Mucosa of stomach (tissue), 1 donor: ENCODE data around the gene GALNT7.

ENCODE experiments used
- H3K27me3 ChIP-seq: one replicate; pipeline ENCODE4 v1.7.0; 2013; ENCODE audit warnings: mild to moderate bottlenecking, low read length; ENCODE audit not compliant: control insufficient read depth, insufficient read depth
- H3K36me3 ChIP-seq: one replicate; pipeline ENCODE4 v1.7.0; 2013; ENCODE audit warnings: low read length; ENCODE audit not compliant: control insufficient read depth, insufficient read depth
- H3K4me1 ChIP-seq: one replicate; pipeline ENCODE4 v1.7.0; 2013; ENCODE audit warnings: mild to moderate bottlenecking, low read length; ENCODE audit not compliant: control insufficient read depth, insufficient read depth
- H3K4me3 ChIP-seq: one replicate; pipeline ENCODE4 v1.7.0; 2013; ENCODE audit warnings: low read length
- H3K9ac ChIP-seq: one replicate; pipeline ENCODE4 v1.7.0; 2013; ENCODE audit warnings: mild to moderate bottlenecking, low read length, moderate library complexity
- H3K9me3 ChIP-seq: one replicate; pipeline ENCODE4 v1.7.0; 2013; ENCODE audit warnings: mild to moderate bottlenecking, low read length, moderate library complexity; ENCODE audit not compliant: control insufficient read depth
- donor health status: Pancreatic carcinoma.

GALNT7 gene

DNA sequence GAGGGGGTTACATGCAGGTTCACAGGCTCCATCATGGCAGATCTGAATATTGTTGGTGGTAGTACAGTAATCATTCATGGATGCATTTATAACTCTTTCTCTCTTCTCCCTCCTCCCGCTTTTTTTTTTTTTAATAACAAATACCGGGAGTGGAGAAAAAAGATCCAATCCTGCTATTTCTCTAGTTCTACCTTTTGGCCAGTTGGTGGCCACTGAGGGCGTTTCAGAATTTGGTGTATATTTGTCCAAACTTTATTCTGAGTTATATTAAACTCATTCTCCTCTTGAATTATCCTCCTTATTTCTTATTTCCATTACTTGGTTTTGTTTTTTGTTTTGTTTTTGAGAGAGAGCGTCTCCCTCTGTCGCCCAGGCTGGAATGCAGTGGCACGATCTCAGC, 90.7 kb downstream of the GALNT7 start:
- H3K9ac ChIP-seq, result no peak overlapping the region
- H3K27me3 ChIP-seq, result no peaks in the 10 kb centered on the region
- no peaks in the 10 kb centered on the region for H3K9me3 ChIP-seq
- peaks cover 5% of the 10 kb centered on the region for H3K4me1 ChIP-seq
- no peaks in the 10 kb centered on the region for H3K36me3 ChIP-seq
- no peak overlapping the region for H3K4me3 ChIP-seq

DNA sequence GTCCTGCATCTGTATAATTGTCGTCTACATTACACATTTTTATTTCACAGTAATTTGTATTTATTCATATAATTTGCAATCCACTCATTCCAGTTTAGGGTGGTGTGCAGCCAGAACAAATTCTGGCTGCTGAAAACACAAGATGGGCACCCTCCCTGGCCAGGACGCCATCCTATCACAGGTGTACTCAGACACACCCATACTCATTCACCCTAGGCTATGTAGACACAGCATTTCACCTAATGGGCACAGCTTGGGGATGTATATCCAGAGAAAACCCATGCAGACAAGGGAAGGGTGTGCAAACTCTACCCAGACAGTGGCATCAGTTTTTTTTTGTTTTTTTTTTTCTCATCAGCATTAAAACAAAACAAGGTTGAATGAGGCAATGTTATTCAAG, 92.4 kb downstream of the GALNT7 start:
- Histone ChIP-seq H3K36me3 (no peaks in the 10 kb centered on the region), H3K4me1 (peaks cover 12% of the 10 kb centered on the region), H3K9me3 (no peaks in the 10 kb centered on the region), H3K4me3 (no peak overlapping the region), H3K27me3 (no peaks in the 10 kb centered on the region), H3K9ac (no peak overlapping the region)

DNA sequence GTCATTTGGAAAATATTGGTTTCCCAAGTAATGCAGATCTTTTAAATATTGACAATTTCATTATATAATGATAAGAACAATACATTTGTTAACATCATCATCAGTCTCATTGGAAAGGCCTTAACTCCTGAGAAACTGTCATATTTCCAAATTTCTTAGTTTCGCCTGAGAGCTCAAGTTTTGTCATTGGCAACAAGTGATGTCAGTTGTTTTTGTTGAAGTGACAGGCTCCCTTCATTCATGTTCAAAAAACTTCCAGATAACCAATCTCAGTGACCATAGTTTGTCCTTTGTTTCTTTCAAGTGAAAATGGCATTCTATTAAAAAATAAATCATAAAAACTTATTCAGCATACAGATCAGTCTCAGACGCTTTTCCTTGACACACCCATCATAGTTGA, 93.8 kb downstream of the GALNT7 start:
- no peaks in the 10 kb centered on the region for H3K27me3 ChIP-seq
- no peak overlapping the region for H3K4me3 ChIP-seq
- H3K36me3 ChIP-seq, result no peaks in the 10 kb centered on the region

DNA sequence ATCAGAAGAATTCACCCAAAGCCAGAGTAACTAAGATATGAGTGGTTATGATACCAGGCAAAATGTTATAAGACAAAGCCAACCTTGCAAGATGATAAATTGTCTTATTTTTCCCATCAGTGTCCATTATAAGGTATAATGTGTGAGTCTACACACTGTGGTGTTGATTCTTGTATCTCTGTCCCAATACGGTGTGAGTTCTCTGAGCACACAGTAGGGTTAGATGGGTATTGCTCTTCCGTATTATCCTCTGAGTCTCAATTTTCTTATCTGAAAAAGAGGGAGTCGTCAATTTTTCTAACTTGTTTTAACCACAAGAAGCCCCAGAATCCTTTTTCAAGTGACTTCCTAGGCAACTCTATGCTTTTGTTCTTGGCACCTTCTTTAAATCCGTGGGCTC, 95.6 kb downstream of the GALNT7 start:
- Histone ChIP-seq H3K36me3 (no peaks in the 10 kb centered on the region), H3K4me3 (no peak overlapping the region), H3K9me3 (no peaks in the 10 kb centered on the region), H3K4me1 (peaks cover 12% of the 10 kb centered on the region), H3K9ac (no peak overlapping the region), H3K27me3 (no peaks in the 10 kb centered on the region)

More for the DNA sequence above, 93.8 kb downstream of the GALNT7 start:
- peaks cover 12% of the 10 kb centered on the region for H3K4me1 ChIP-seq
- no peaks in the 10 kb centered on the region for H3K9me3 ChIP-seq
- no peak overlapping the region for H3K9ac ChIP-seq

DNA sequence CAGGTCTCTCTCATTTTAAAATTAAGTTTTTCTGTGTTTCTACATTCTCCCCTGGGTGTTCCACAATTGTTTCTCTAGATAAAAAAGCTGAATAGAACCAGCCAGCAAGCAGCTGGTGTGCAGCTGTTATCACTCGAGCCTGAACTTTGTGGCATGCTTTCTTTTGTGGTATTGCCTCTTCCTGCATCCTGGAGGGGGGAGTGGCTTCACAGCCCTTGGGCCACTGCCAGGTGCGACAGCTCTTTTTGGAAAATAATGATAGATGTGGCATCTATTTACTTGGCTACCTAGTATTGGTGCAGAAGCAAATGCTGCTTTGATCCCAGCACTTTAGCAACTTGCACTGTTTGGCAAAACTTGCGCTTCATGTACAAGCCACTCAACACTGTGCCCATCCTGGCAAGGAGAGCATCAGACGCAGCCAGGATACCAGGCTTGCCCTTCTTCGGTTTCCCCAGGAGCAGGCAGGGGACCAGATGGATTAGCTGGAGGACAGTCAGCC, 96.1 kb downstream of the GALNT7 start:
- Histone ChIP-seq H3K4me3 (no peak overlapping the region), H3K36me3 (no peaks in the 10 kb centered on the region), H3K4me1 (peaks cover 12% of the 10 kb centered on the region), H3K9ac (no peak overlapping the region), H3K27me3 (no peaks in the 10 kb centered on the region), H3K9me3 (no peaks in the 10 kb centered on the region)

DNA sequence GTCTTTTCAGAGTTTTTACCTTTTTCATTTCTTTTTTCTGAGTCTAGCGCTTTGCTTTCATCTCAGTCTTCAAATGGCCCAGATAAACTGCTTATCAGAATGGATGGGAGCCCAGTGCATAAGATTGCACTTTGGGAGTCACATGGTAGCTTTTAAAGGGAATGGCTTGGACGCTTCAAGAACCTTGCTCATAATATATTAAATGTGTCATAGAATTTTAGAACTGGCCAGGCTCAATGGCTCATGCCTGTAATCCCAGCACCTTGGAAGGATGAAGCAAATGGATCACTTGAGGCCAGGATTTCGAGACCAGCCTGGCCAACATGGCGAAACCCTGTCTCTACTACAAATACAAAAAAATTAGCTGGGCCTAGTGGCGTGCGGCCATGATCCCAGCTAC, 97.1 kb downstream of the GALNT7 start:
- Histone ChIP-seq H3K36me3 (no peaks in the 10 kb centered on the region), H3K4me1 (peaks cover 12% of the 10 kb centered on the region), H3K9me3 (no peaks in the 10 kb centered on the region), H3K9ac (no peak overlapping the region), H3K27me3 (no peaks in the 10 kb centered on the region), H3K4me3 (no peak overlapping the region)

DNA sequence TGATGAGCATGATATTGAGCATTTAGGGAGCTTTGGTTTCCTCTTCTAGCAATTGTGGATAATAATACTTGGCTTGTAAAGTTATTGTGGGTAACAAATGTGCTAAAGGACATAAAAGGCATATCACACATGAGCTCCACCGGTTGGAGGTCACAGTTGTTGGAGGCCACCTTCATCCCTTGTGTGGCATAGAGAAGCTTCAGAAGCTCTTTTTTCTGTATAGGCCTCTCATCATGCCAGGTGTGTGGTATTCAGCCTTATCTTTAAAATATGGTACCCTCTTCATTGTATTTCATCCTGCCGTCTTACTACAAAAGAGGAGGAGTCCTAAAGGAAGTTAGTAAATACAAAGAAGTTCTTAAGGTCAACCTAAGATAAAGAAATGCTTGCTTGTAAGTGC, 99.1 kb downstream of the GALNT7 start:
- Histone ChIP-seq H3K27me3 (no peaks in the 10 kb centered on the region), H3K9me3 (no peaks in the 10 kb centered on the region), H3K9ac (no peak overlapping the region), H3K36me3 (no peaks in the 10 kb centered on the region), H3K4me3 (no peak overlapping the region), H3K4me1 (peaks cover 12% of the 10 kb centered on the region)

DNA sequence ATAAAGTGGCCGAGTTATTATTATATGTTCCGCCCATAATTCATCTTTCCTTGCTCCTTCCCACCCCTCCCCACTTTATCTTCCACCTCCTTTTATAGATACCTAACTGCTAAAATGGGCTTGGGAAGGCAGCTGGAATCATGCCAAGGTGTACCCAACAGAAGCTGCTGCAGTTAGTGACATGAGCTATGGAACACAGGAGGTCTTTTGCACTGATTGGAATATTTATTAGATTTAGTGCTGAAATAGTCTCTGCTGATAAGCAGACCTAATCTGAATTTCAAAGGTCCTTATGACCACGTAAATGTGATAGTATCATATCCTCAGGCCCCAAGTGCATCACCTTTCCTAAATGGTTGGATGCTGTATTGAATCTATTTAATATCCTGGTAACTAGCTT, 100.7 kb downstream of the GALNT7 start:
- peaks cover 15% of the 10 kb centered on the region for H3K4me1 ChIP-seq
- no peaks in the 10 kb centered on the region for H3K9me3 ChIP-seq
- H3K27me3 ChIP-seq, result no peaks in the 10 kb centered on the region
- H3K36me3 ChIP-seq, result no peaks in the 10 kb centered on the region
- no peak overlapping the region for H3K4me3 ChIP-seq
- no peak overlapping the region for H3K9ac ChIP-seq

DNA sequence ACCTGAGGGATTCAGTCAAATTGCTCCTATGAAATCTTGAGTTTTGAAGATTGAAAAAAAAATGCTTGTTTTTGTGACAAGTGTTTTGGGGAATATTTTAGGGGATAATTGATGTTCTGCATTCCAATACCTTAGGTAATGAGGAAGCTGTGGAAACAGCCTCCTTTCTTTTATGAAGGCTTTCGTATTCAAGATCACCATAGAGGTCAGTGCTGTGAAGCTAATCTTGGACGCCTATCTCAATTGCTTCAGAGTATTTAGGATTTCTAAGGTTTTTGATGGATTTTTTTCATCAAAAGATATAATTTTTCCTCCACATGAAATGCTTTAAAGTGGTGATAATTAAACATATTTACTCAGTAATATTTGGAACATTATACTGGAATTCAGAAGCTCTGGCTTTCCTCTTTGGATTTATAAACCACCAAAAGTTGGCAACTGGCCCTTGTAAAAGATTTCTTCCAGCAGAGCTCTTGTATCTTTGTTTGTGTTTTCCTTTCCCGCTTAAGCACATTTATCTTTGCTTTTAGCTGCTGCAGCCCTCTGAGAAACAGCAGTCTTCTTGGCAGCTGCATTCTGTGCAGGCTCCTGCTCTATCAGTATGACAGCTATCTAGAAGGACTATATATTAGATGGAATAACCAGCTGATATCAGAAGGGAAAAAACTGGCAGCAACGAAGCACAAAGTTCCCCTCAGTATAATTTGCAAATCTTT, 101.9 kb downstream of the GALNT7 start:
- no peak overlapping the region for H3K9ac ChIP-seq
- peaks cover 7% of the 10 kb centered on the region for H3K4me1 ChIP-seq
- H3K9me3 ChIP-seq, result no peaks in the 10 kb centered on the region
- H3K4me3 ChIP-seq, result no peak overlapping the region
- H3K36me3 ChIP-seq, result peaks cover 7% of the 10 kb centered on the region
- H3K27me3 ChIP-seq, result no peaks in the 10 kb centered on the region

DNA sequence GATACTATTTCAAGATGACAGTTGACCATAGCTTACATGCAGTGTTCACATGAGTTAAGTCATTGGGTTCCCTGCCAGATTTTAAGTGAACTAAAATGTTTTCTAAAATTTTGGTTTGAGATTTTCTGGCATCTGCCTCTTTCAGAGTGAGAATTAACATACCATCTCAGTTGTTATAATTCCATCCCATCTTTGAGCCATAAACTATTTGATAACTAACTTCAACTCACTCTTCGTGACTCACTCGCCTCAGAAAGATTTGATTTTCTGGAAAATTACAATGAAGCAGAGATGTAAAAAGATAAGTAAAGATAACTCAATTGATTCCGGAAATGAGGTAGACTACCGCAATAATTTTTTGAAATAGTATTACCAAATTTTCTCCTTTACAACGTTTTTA, 103.7 kb downstream of the GALNT7 start:
- H3K36me3 ChIP-seq, result peaks cover 7% of the 10 kb centered on the region
- no peak overlapping the region for H3K9ac ChIP-seq
- H3K9me3 ChIP-seq, result no peaks in the 10 kb centered on the region
- H3K27me3 ChIP-seq, result no peaks in the 10 kb centered on the region
- H3K4me3 ChIP-seq, result no peak overlapping the region
- peaks cover 7% of the 10 kb centered on the region for H3K4me1 ChIP-seq

DNA sequence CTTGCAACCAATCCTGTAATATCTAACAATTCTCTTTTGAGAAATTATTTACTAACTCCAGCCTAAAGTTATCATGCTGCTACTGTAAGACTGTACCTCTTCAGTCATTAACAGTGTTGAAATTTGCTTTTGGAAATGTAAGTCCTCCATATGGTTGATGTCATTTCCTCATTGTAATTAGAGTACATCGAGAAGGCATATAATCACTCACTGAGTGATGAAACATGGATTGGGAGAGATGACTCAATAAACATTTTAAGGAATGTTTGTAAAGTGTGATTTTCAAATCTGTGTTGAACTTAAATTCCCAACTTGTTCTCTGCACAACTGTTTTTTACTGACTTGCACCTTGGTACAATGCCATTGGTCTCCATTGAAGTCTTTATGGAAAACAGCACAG, 104.4 kb downstream of the GALNT7 start:
- Histone ChIP-seq H3K9ac (no peak overlapping the region), H3K9me3 (no peaks in the 10 kb centered on the region), H3K4me1 (peaks cover 7% of the 10 kb centered on the region), H3K27me3 (no peaks in the 10 kb centered on the region), H3K36me3 (peaks cover 7% of the 10 kb centered on the region), H3K4me3 (no peak overlapping the region)

DNA sequence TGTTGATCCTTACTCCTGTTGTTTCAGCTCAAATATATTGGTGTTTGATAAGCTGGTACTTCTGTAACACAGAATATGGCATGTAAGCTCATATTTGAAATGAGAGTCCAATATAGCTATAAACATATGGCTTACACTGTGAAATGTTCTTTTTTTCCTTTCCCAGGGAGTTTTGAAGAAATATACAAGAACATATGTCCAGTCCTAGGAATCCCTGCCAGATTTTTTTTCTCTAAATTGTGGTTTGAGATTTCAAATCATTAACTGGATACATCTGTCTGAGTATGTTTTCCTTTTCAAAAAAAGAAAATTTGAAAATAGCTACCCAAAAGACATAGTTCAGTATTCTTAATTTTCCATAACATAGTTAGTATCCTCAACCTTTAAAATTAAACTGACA, 105.3 kb downstream of the GALNT7 start:
- H3K4me1 ChIP-seq, result peaks cover 7% of the 10 kb centered on the region
- H3K4me3 ChIP-seq, result no peak overlapping the region
- peaks cover 7% of the 10 kb centered on the region for H3K36me3 ChIP-seq
- H3K9me3 ChIP-seq, result no peaks in the 10 kb centered on the region
- H3K27me3 ChIP-seq, result no peaks in the 10 kb centered on the region
- H3K9ac ChIP-seq, result no peak overlapping the region

DNA sequence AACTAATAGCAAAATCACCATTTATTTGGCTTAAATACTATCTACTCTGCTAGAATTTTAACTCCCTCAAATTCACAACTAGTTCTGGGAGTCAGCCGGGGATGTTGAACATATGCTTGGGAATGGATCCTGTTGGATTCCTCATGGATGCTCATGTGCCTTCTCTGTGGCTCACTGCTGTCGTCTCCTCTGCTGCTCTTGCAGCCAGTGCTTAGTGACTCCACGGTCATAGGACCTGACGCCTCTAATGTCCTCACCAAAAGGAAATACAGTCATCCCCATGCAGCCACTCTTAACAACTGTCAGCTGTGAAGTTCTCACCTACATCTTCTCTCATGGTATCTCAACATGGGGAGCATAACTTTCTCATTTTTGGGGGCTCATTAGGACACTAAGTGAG, 106.1 kb downstream of the GALNT7 start:
- no peaks in the 10 kb centered on the region for H3K27me3 ChIP-seq
- no peaks in the 10 kb centered on the region for H3K9me3 ChIP-seq
- peaks cover 7% of the 10 kb centered on the region for H3K36me3 ChIP-seq
- no peak overlapping the region for H3K4me3 ChIP-seq
- H3K4me1 ChIP-seq, result peaks cover 7% of the 10 kb centered on the region
- no peak overlapping the region for H3K9ac ChIP-seq
